ENCODE measurements around the gene ONECUT3.
"Not testable (repeated sequence)": the region's sequence is repeated elsewhere in the genome, so short reads cannot be mapped to it uniquely, and the experiment has no call there.

ONECUT3 gene

DNA sequence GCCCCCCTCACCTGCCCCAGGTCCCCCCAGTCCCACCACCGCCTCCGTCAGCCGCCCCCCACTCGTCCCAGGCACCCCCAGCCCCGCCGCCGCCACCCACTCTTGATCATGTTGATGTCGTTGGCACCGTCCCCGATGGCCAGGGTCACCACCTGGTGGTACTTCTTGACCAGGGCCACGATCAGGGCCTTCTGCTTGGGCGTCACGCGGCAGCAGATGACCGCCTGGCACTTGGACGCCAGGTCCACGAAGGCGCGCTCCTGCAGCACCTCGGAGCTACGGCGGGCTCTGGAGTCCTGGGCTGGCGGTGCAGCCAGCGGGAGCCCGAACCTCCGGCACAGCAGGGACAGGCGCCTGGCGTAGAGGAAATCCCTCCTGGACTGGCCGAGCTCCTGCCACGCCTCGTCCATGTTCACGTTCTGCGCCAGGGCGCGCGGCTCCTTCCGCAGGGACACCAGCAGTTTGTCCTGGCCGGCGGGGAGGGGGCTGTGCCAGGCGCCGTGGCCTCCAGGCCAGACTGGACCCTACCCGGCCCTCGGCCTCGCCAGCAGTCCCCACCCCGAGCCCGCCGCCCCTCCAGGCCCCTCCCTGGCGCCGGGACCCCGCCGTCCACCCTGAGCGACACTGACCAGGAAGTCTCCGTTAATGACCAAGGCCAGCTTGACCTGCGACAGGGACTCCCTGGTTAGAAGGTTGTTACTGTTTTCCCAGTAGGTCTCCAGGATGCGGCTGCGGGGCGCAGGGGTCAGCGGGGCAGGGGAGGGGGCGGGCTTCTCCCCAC is 36.1 kb downstream of the ONECUT3 start:
- FAIRE-seq (no peak), DNase-seq (ENCODE audit: insufficient read length, low spot score) (no peak)

DNA sequence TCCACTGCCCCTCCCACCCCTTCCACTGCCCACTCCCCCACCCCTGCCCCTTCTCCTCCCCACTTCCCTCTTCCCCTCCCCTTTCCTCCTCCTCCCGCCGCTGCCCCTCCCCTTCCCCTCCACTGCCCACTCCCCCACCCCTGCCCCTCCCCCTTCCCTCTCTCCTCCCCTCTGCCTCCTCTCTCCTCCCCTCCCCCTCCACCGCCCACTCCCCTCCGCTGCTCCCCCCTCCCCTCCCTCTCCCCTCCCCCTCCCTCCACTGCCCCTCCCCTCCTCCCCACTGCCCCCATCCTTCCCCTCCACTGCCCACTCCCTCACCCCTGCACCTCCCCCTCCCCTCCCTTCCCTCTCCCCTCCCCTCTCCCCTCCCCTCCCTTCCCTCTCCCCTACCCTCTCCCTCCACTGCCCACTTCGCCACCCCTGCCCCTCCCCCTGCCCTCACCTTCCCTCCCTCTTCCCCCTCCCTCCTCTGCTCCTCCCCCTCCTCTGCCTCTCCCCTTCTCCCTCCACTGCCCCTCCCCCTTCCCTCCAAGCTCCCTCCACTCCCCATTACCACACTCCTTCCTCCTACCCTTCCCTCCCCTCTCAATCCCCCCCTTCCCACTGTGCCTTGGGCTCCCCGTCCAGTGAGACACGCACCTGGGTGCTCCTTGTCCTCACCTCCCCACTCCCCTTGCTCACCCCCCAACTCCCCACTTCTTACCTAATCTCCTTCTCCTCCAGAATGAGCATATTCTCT is 36.9 kb downstream of the ONECUT3 start:
- no peak for FAIRE-seq
- no peak for DNase-seq (ENCODE audit: insufficient read length, low spot score)

DNA sequence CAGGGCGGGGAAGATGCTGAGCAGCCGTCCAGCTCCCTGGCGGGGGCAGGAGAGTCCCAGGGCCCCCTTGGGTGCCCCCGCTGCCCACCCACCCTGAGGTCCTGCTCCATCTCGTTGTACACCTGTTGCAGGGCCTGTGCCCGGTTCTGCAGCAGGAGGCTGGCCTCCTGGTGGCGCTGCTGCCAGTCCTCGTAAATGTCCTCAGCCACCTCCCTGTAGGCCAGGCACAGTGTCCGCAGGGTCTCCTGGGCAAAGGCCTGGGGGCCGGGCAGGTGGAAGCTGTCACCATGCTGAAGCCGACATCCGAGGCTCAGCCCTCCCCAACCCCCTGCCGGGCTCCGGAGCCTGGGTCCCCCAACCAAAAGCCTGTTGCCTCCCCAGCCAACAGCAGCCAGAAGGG is 38.6 kb downstream of the ONECUT3 start:
- FAIRE-seq: no peak
- DNase-seq (ENCODE audit: insufficient read length, low spot score): no peak

DNA sequence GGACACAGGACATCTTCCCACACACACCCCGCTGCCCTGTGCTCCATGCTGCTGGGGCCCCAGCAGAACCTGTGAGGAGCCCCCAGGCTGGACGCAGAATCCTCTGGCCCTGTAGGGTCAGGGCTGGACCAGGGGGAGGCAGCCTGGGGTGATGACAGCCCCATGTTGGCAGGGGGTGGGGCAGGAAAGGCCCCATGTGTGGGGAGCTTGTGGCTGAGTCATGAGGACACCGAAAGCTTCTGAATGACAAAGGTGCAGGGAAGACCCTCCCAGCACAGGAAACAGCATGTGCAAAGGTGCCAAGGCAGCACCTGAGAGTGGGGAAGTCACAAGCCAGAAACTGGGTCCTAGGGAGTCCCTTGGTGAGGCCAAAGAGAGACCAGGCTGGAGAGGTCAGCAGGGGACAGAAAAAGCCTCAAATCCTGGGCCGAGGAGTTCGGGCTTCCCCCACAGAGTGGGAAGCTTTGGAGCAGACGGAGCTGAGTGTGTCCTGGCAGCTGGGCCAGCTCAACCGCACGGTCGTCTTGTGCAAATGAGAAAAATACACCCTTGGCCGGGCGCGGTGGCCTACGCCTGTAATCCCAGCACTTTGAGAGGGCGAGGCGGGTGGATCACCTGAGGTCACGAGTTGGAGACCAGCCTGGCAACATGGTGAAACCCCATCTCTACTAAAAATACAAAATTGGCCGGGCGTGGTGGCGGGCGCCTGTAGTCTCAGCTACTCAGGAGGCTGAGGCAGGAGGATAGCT is 41.3 kb downstream of the ONECUT3 start:
- no peak for DNase-seq (ENCODE audit: insufficient read length, low spot score)
- no peak for FAIRE-seq

DNA sequence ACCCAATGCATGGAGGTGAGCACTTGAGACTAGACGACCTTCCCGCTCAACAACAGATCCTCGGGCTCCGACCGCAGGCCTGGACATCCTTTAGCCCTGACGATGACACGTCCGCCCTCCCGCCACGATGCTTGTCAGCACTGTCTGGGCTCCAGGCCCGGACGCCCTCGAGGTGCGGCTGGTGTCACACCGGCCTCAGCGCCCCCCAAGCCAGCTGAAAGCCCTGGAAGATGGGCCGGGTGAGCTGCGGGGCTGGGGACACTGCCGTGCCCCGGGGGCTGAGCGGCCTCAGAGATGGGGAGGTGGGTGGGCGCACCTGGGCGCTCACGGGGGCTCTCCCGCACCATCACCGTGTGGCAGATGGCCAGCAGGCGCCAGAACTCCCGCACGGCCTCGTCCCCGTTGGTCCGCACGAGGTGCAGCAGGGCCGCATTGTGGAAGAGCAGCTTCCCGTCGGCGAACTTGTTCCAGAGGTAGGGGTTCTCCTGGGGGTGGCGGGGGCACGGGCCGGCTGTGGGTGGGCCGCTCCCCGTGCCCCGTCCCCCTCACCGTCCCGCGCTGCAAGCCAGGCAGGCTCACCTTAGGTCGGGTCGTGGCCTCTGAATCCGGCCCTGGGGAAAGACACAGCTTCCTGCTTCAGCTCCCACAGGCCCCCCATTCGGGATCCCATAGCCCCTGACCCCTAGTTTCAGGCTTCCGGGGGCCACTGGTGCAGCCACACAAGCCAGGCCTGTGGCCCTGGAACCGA is 43.3 kb downstream of the ONECUT3 start:
- no peak for FAIRE-seq

DNA sequence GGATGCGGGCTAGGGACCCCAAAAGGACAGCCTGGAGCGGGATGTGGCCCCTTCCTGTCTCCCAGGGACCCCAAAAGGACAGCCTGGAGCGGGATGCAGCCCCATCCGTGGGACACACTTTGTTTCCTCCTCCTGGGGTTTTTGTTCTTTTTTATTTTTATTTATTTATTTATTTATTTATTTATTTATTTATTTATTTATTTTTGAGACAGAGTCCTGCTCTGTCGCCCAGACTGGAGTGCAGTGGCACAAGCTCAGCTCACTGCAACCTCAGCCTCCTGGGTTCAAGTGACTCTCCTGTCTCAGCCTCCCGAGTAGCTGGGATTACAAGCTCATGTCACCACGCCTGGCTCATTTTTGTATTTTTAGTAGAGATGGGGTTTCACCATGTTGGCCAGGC is 44.0 kb downstream of the ONECUT3 start:
- not testable (repeated sequence) for FAIRE-seq; DNase-seq (ENCODE audit: insufficient read length, low spot score)

More for the DNA sequence above, 43.3 kb downstream of the ONECUT3 start:
- no peak for DNase-seq (ENCODE audit: insufficient read length, low spot score)

DNA sequence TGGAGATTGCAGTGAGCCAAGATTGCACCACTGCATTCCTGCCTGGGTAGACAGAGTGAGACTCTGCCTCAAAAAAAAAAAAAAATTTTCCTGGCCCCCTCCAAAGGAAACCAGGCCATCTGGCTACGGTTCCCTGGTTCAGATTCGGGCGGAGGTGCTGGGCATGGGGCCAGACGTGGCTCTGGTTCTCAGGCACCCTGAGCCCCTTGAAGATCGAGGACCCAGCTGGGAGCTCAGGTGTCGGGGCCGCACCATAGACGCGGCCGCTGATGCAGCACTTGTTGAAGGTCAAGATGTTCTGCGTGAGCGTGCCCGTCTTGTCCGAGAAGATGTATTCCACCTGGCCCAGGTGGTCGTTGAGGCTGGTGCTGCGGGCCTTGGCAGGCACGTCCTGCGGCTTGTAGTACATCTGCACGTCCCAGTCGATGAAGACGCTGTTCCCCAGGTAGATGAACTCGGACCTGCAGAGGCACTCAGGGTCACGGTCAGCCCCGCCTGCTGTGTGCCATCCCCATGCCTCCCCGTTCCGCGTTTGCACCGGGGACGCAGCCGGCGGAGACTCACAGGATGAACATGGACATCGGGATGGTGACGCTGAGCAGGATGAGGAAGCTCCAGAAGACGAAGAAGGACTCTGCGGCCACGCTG is 46.5 kb downstream of the ONECUT3 start:
- DNase-seq (ENCODE audit: insufficient read length, low spot score) (no peak), FAIRE-seq (no peak)

DNA sequence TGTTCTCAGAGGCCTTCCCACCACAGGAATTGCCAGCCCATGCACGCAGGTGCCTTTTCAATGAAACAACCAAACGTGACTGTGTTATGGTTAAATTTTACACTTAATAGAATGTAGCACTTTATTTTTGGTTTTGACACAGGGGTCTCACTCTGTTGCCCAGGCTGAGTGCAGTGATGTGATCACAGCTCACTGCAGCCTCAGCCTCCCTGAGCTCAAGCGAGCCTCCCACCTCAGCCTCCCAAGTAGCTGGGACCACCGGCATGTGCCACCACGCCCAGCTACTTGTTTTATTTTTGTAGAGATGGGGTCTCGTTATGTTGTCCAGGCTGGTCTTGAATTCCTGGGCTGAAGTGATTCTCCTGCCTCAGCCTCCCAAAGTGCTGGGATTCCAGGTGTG is 51.6 kb downstream of the ONECUT3 start:
- FAIRE-seq (no peak), DNase-seq (ENCODE audit: insufficient read length, low spot score) (no peak)

DNA sequence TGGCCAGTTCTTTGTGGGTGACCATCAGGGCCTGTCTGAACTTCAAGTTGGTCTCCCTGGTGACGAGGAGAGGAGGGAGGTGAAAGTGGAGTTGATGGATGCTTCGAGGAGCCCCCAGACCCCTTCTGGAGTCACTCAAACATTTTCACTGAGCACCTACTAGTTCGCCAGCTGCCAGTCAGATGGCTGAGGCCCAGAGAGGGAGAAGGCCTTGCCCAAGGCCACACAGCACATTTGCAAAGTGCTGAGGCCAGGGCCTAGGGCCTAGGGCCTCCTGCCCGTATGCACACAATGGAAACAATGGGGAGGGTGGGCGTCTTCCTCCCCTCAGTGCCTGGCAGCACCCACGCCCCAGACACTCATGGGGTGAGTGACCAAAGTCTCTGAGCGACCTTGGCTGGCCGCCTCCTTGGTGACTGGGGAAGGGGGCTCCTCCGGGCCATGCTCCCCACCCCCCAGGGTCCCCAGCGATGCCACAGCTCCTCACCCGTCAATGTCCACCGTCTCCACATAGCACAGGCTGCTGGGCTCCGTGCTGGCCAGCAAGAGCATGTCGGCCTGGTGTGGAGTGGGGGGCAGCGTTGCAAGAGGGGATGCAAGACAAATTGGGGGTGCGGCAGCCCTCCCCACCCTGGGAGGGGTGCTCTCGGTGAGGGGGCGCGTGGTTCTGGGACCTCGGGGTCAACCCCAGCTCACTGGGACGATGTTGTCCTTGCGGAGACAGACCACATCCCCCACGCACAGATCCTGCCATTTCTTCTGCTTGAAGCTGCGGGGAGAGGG is 52.3 kb downstream of the ONECUT3 start:
- FAIRE-seq (no peak), DNase-seq (ENCODE audit: insufficient read length, low spot score) (no peak)

DNA sequence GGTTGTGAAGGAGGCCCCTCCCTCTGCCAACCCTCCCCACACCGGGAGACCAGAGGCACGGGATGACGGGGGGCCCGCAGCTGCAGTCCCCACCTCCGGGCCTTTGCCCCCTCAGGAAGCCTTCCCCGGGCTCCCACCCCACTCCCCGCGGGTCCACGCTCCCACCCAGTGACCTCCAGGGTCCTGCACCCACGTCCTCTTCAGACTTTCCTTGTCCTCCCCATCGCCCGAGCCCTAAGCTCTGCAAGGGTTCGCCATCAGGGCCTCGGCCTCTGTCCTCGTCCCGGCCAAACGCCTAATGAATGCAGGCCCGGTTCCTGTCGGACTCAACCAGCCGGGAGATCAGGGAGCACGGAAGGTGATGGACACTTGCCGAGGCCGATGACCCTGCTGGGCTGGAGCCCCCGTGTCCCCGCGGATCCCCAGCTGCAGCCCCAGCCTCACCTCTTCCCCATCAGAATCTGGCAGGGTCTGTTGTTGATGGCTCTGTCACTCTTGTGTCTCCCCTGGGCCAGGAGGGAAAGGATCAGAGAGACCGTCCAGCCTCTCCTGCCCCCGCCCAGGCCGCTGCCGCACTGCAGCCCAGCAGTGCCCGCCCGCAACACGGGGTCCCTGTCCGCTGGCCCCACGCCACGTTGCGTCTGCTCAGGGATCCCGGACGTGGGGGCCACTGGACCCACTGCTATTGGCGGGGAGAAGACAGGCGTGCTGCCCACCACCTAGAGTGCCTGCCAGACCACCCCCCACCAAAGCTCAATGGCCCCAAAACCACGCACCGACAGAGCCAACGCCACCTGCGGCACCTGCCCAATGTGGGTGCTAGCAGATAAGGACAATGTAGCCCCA is 53.1 kb downstream of the ONECUT3 start:
- no peak for FAIRE-seq
- DNase-seq (ENCODE audit: insufficient read length, low spot score): no peak

DNA sequence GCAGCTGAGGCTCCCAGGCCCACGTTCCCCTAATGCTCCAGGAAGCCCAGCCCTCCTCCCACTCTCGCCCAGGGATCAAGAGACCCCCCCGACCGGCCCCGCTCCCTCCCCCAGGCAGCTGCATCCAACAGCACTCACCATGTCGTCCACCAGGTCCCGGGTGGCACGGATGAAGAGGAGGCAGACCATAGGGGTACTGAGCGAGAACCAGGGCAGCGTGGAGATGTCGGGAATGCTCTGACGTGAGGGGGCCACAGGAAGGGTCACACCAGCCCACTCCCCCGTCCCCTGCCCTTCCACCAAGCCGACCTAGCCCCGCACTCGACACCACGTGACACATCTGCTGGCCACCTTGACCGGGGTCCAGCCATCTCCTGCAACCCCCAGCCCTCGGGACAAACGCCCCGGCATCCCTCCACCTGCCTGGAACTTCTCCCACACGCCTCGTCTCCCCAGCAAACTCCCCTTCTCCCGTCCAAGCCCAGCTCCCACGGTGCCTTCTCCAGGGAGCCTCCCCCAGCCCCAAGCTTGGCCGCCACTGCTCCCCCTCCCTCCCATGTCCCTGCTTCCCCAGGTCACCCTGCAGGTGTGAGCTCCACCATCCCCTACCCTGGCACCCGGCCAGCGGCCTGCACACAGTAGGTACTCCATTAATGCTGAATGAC is 53.9 kb downstream of the ONECUT3 start:
- FAIRE-seq: no peak
- no peak for DNase-seq (ENCODE audit: insufficient read length, low spot score)

DNA sequence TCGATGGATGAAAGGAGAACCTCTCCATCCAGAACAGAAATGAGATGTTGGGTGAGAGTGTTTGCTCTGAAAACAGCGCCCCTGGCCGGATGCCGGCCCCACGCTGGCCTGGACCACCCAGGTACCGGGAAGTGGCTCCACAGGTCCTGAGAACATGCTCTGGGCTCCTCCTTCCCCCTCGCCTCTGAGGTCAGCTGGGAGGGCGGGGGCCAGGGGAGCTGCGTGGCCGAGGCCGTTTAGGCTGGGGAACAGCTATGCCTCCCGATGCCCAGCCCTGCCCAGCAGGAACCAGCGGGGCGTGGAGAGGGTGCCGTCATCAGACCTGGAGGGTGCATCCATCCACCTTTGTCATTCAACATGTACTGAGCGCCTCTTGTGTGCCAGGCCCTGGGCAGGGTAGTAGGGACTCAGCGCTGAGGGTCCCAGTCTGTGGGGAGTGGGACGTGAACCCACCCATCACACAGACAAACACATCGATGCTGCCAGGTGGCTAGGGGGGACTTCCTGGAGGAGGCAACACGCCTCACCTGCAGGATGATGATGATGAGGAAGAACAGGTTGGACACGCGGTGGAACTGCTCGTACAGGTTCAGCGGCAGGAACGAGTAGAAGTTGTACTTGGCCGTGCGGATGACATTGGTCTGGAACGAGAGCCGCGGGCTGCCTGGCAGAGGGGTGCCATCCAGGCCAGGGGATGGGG is 54.5 kb downstream of the ONECUT3 start:
- no peak for FAIRE-seq
- DNase-seq (ENCODE audit: insufficient read length, low spot score): no peak

DNA sequence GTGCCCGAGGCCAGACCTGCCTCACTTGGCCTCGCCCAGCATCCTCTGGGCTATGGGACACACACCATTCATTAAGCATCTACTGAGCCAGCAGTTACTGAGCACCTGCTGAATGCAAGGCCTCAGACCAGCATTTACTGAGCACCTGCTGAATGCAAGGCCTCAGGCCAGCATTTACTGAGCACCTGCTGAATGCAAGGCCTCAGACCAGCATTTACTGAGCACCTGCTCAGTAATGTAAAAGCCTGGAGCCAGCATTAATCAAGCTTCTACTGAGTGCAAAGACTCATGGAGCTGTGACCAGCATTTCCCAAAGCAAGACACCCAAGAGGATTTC is 55.1 kb downstream of the ONECUT3 start:
- no peak for FAIRE-seq
- no peak for DNase-seq (ENCODE audit: insufficient read length, low spot score)

DNA sequence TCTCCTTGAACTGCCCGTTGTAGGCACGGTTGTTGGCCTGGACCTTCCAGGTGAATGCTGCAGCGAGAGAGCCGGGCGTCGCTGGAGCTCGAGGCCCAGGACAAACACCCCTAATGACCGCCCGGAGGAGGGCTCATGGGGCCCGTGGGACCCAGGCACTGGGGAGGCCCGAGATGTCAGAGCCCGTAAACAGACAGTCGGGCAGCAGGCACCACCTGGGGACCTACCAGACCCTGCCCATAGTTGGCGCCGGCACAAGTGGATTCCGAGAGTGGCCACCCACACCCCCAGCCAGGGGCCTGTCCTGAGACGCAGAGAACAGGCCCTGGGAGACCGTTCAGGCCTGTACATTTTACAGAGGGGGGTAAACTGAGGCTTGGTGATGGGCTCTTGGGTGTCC is 56.4 kb downstream of the ONECUT3 start:
- FAIRE-seq (no peak), DNase-seq (ENCODE audit: insufficient read length, low spot score) (no peak)

DNA sequence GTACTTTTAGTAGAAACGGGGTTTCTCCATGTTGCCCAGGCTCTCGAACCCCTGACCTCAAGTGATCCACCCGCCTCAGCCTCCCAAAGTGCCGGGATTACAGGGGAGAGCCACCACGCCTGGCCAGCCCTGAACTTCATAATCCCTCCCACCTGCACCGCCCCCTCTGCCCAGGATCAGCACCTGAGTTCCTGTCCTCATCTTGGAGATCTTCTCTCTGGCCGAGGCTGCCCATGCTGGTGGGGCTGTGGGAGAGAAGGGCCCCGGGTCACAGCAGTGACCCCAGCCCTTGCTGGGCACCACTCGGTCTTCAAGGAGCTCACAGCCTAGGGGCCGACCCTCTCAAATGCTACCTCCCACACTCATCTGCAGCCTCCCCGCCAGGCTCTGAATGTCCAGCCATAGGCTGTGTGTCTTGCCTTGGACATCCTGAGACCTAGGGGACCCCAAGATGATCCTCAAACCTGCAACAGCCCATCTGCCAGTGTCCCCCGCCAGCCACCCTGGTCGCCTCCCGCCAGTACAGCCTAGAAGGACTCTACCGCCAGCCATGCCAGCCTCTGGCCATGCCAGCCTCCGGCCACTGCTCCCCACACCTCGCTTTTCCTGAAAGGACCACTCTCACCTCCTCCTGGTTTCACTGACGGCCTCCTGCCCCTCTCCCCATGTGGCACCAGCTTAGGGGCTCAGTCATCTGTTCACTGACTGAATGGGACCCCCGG is 57.3 kb downstream of the ONECUT3 start:
- FAIRE-seq: no peak
- no peak for DNase-seq (ENCODE audit: insufficient read length, low spot score)

DNA sequence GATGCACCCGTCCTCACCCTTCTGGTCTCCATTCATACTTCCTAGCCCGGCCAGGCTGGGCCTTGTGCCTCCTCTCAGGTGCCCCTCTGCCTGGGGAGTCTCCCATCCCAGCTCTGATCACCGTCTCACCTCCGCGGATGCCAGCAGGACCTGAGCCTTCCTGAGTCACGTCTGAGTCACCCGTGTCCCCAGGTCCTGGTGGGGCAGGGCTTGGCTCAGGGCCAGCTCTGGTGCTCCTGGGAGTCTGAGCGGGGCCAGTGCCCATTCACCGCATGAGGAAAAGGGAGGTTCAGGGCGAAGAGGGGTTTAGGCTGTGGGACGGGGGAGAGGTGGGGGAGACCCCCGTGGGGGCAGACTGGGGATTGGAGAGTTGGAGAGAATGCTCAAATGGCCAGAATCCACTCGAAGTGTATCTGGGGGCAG is 58.2 kb downstream of the ONECUT3 start:
- no peak for FAIRE-seq
- DNase-seq (ENCODE audit: insufficient read length, low spot score): no peak

DNA sequence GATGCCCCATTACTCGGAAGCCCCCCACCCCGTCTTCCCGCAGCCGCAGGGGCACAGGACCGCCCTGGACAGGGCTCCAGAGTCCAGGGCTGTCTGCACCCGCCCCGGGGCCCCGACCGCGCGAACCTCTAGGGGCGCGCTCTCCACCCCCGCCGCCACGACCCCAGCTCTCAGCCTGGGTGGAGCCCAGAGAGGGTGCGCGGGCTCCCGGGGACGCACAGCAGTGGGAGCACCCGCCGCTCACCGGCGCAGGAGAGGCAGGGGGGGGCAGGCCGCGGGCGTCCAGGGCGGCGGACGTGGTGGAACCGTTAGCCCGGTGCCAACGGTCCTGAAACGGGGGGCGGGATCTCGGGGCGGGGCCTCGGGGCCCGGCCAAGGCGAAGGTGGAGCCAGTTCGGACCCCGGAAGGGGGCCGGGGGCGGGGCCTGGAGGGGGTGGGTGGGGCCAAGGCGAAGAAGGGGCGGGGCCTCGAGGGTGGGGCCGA is 58.7 kb downstream of the ONECUT3 start, which contains the start of gene ATP8B3:
TSS of gene ATP8B3 (minus strand) at position 335 of the 484 bp plus-strand sequence. CDS start 540 bp downstream, outside the sequence.
- peak; percentile 100 for DNase-seq (ENCODE audit: insufficient read length, low spot score)
- no peak for FAIRE-seq

Data from GM19239 (cell line).